NCI-H526 (cell line): ENCODE measurements around the gene SLC52A1.
"Not testable (repeated sequence)": the region's sequence is repeated elsewhere in the genome, so short reads cannot be mapped to it uniquely, and the experiment has no call there.

ENCODE experiments used
- DNase-seq, 2 experiments: peaks; one replicate each; lab custom pipeline; 2025; lab: John Stamatoyannopoulos, UW

Gene SLC52A1

GRCh38 chr17:5031365-5032082 is 3.7 kb downstream of the SLC52A1 start:
- peak; percentile 62 to 77 for DNase-seq

- DNase-seq = not testable (repeated sequence)
These were observed 5.1 kb downstream of the SLC52A1 start for GRCh38 chr17:5030168-5030567.

- DNase-seq = no peak
These were observed 7.3 kb downstream of the SLC52A1 start for GRCh38 chr17:5027916-5028315.

- no peak for DNase-seq
These were observed 7.9 kb downstream of the SLC52A1 start for GRCh38 chr17:5027299-5027698.

- DNase-seq = no peak
These were observed 10.6 kb downstream of the SLC52A1 start for GRCh38 chr17:5024604-5025003.

GRCh38 chr17:5023588-5024147 is 11.6 kb downstream of the SLC52A1 start:
- no peak for DNase-seq

GRCh38 chr17:5022171-5022711 is 13.0 kb downstream of the SLC52A1 start:
- no peak for DNase-seq

- no peak for DNase-seq
These were observed 14.7 kb downstream of the SLC52A1 start for GRCh38 chr17:5020502-5021023.

GRCh38 chr17:5019475-5019956 is 15.7 kb downstream of the SLC52A1 start:
- DNase-seq = no peak

- DNase-seq = no peak
These were observed 20.9 kb downstream of the SLC52A1 start for GRCh38 chr17:5014357-5014756.

GRCh38 chr17:5011928-5012327 is 23.3 kb downstream of the SLC52A1 start:
- DNase-seq = no peak

GRCh38 chr17:5003214-5003867 is 31.9 kb downstream of the SLC52A1 start:
- no peak for DNase-seq

- DNase-seq = no peak
These were observed 33.0 kb downstream of the SLC52A1 start for GRCh38 chr17:5002121-5002788.

GRCh38 chr17:5000237-5000639 is 35.0 kb downstream of the SLC52A1 start:
- no peak for DNase-seq

GRCh38 chr17:4999430-5000093 is 35.7 kb downstream of the SLC52A1 start:
- no peak for DNase-seq

- DNase-seq = peak; percentile 20 to 30
These were observed 36.3 kb downstream of the SLC52A1 start for GRCh38 chr17:4998732-4999429.

GRCh38 chr17:4998027-4998731 is 37.0 kb downstream of the SLC52A1 start:
- no peak for DNase-seq

- DNase-seq = peak; percentile 66 to 93
These were observed 37.8 kb downstream of the SLC52A1 start, which contains the start of the genes INCA1 and KIF1C for GRCh38 chr17:4997302-4998026. TSS of gene INCA1 (minus strand) at chr17:4997522. CDS start at chr17:4994437, 3,085 bp downstream. TSS of gene KIF1C (plus strand) at chr17:4997950. CDS start at chr17:5000247, 2,297 bp downstream.

- no peak for DNase-seq
These were observed 41.1 kb downstream of the SLC52A1 start for GRCh38 chr17:4994081-4994595.
